GM13976 (cell line): Measurements from ENCODE around the gene CUL7.

ENCODE experiments used
- DNase-seq: peaks from one replicate; pipeline ENCODE4 v3.0.0; 2012; ENCODE audit warnings: low spot score
- in situ Hi-C: fragments of 300-500 bp; cut with MboI; formaldehyde crosslinking; loops from one replicate; pipeline ENCODE4 v1.12.0; 2022; ENCODE audit warnings: low sequenced_read_pairs, mixed read lengths, inconsistent platforms; ENCODE audit not compliant: unreplicated experiment
- TF ChIP-seq, protein P1 (sequence below): IDR thresholded peaks from 2 replicates; pipeline ENCODE4 v1.5.1; 2012; ENCODE audit warnings: borderline replicate concordance, mild to moderate bottlenecking; ENCODE audit not compliant: insufficient read depth; ENCODE audit errors: extremely low read depth, missing control alignments, control extremely low read depth

Gene CUL7

DNA sequence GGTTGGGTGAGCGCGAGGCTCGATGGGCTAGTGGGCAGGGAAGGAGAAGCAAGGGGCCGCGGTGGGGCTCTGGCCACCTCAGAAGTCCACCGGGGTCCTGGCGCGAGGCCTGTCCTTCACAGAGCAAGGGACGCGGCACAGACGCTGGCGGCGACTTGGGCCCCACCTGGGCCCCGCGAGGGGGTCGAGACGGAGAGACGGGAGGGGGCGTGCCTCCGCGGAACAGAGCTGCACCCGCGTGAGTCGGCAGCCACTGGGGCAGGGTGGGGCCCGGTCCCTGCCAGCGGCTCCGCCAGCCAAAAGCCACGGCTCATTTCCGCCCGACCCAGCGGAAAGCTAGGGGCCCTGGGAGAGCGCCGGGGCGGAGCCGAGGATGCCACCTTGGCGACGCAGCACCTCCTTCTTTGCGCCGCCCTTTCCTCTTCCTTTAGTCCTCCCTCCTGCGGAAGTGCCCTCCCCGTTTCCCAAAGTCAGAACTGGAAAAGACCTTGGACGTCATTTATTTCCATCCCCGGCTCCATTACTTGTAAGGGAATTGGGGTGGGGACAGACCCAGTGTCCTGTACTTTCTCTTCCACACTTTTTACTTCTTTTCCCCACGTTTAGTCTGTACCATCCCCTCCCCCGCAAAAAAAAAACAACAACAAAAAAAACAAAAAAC is at the start of gene CUL7:
TSS of gene CUL7 (minus strand) at position 307 of the 661 bp plus-strand sequence. CDS start 1,063 bp downstream, outside the sequence.
- DNase-seq, result peak; percentile 98
- TF ChIP-seq, protein P1, sequence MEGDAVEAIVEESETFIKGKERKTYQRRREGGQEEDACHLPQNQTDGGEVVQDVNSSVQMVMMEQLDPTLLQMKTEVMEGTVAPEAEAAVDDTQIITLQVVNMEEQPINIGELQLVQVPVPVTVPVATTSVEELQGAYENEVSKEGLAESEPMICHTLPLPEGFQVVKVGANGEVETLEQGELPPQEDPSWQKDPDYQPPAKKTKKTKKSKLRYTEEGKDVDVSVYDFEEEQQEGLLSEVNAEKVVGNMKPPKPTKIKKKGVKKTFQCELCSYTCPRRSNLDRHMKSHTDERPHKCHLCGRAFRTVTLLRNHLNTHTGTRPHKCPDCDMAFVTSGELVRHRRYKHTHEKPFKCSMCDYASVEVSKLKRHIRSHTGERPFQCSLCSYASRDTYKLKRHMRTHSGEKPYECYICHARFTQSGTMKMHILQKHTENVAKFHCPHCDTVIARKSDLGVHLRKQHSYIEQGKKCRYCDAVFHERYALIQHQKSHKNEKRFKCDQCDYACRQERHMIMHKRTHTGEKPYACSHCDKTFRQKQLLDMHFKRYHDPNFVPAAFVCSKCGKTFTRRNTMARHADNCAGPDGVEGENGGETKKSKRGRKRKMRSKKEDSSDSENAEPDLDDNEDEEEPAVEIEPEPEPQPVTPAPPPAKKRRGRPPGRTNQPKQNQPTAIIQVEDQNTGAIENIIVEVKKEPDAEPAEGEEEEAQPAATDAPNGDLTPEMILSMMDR, result no peak
- in situ Hi-C loops, result no loop called here

DNA sequence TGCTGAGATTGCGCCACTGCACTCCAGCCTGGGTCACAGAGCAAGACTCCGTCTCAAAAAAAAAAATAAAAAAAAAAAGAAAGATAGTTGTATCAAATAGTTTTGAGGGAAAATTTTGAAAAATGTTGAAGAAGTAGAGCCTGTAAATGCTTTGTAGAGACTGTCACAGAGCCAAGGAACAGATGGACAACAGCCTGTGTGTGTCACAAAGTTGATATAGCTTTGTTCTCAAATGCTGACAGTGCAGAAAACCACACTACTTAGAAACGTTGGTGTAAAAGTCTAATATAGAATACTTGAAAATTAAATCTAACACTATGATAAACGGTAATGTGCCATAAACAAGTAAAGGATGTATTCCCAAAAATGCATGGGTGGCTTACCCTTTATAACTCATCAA is 47.8 kb upstream of the CUL7 start:
- TF ChIP-seq, protein P1, result no peak

DNA sequence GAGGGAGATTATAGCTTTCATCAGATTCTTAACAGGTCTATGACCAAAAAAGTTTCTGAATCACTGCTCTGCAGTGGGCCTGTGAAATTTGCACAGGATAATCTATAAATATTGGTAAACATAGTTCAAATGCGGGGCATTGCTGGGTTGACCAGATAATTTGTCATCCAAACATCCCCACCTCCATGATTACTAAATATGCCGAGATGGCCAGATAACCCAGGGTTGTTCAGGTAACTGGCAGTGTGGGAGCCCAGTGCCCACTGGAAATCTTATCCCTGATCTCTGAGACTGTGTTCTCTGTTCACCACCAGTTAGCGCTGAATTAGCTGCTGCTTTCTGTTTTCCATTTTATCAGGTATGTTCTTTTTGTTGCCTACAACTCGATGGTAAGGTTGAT is 43.9 kb upstream of the CUL7 start:
- TF ChIP-seq, protein P1, result no peak
- in situ Hi-C loops, result no loop called here
- DNase-seq, result no peak

More for the DNA sequence above, 47.8 kb upstream of the CUL7 start:
- in situ Hi-C loops, result no loop called here
- no peak for DNase-seq

DNA sequence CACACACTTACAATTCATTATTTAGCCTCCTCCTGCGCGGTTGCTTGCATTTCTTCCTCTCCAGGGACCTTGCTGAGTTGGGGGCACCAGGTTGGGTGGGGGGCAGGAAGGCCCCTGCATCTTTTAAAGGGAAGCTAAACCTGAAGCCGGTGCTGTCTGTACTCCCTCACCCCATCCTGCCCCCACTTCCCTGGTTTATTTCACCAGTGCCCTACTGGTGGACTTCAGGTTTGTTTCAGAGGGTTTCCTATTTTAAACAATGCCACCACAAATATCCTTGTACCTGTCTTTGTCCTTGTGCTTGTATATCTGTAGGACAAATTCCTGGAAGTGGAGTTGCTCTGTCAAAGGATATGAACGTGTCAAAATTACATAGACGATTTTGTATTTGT is 43.4 kb upstream of the CUL7 start:
- DNase-seq, result no peak
- TF ChIP-seq, protein P1, result no peak
- in situ Hi-C loops, result no loop called here

DNA sequence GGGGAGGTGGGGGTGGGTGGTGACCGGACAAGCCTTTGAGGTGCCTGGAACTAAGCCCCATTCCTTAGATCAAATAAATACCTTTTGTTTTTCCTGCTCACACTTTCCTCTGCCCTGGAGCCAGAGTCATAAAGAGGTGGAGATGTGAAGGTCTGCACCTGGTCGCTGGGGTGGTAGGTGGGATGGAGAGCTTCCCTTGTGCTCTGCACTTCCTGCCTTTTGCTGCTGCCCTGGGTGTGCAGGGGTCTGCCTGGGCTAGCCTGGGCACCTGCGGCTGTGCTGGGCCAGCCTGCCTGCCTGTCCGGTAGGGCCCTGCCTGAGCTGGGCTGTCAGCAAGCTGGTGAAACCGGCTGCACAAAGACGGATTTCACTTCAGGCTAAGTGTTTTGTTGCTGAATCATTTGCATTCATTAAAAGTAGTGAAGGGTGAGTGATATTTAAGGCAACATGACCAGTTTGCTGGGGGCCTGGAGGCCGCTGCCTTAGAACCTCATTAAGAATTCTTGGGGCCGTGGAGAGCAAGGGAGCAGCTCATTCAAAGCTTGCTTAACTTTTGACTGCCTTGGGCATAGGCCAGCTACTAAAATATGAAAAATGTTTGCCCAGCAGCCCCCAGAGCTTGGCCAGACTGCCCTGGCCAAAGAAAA is 42.9 kb upstream of the CUL7 start:
- TF ChIP-seq, protein P1, result no peak
- in situ Hi-C loops, result no loop called here
- no peak for DNase-seq

DNA sequence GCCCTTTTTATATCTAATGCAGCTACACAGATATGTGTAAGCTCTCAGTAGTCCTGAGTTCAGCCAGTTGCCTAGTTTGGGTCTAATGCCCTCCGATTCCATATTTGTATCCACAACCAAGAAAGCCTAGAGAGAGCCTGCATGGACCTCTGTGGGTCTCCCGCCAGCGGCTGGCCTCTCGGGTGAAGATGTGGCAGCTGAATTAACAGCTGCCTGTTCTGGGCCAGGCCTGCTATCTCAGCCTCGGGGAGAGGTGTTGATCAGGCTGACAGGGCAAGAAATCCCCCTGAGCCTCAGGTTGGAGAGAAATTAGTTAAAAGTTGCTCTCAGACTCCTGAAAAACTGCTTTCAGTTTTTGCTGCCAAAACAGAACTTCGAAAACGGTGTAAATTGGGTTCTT is 42.3 kb upstream of the CUL7 start:
- peak; percentile 41 for DNase-seq
- TF ChIP-seq, protein P1, result no peak
- in situ Hi-C loops, result no loop called here
